Stimulated activated CD4-positive, alpha-beta T cell treated with anti-CD3 and anti-CD28 coated beads, TNF-alpha, amount 100 ng/mL, for 48 hours (primary cell): ENCODE results near the gene LDLR.
"Not testable (repeated sequence)": the region's sequence is repeated elsewhere in the genome, so short reads cannot be mapped to it uniquely, and the experiment has no call there.

Experiments
- DNase-seq, 3 donors: peaks; one replicate each; pipeline ENCODE4 v3.0.0-alpha.2; 2020; ENCODE audit warnings: low read depth in 3 of 3

The LDLR gene

DNA sequence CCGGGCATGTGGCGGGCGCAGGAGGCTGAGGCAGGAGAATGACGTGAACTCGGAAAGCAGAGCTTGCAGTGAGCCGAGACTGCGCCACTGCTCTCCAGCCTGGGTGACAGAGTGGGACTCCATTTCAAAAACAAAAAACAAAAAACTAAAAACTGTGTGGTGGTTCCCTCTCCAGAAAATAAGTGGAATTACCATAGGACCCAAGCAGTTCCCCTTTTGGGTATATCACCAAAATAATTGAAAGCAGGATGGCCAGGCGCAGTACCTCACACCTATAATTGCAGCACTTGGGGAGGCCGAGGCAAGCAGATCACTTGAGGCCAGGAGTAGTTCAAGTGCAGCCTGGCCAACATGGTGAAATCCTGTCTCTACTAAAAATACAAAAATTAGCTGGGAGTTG, 15.7 kb upstream of the LDLR start:
- no peak for DNase-seq

- DNase-seq = not testable (repeated sequence)
These were observed 12.5 kb upstream of the LDLR start for GRCh38 chr19:11076792-11077191.

DNA sequence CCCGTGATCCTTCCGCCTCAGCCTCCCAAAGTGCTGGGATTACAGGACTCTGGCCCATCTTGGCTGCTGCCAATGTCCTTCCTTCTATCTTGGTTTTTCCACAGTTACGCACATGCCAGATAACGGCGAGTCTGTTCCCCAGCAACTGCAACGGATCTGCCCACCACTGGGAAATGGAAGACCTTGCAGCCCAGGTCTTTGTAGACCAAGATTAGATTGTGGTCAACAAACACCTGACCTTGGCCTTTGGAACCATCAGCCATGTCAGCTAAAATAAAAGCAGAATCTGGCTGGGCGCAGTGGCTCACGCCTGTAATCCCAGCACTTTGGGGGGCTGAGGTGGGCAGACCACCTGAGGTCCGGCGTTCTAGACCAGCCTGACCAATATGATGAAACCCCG, 10.4 kb upstream of the LDLR start:
- no peak for DNase-seq

DNA sequence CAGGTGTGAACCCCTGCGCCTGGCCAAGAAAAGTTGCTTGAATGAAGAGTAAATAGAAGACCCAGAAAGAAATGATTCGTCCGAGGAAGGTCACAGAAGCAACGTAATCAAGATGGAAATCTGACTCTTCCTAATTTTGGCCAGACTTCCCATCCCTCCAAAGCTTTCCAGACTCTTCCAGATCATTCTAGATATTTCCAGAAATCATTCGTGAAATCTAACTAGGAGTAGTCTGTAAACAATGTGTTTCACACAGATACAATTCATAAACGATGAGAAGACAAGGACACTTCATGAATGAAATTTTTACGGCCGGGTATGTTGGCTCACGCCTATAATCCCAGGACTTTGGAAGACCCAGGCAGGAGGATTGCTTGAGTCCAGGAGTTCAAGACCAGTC, 9.3 kb upstream of the LDLR start:
- DNase-seq = no peak

DNA sequence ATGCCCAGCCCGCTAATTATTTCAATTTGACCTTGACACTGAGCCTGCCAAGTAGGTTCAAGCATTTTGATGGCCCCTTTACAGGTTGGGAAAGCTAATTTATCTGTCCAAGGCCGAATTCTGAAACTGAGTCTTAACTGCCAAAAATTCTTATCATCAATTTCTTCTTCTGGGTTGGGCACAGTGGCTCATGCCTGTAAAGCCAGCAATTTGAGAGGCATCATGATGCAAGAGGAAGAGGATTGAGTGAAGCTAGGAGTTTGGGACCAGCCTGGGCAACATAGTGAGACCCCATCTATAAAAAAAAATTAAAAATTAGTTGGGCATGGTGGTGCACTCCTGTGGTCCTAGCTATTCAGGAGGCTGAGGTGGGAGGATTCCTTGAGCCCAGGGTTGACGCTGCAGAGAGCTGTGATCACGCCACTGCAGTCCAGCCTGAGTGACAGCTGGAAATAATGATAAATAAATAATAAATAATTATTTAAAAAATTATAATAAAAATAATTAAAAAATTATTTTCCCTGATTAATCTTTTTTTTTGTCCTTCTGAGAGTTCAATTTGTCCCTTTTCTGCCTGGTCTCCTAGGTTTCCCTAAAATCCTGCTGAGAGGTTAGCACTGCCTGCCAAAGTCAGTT, 1.3 kb upstream of the LDLR start:
- no peak for DNase-seq

DNA sequence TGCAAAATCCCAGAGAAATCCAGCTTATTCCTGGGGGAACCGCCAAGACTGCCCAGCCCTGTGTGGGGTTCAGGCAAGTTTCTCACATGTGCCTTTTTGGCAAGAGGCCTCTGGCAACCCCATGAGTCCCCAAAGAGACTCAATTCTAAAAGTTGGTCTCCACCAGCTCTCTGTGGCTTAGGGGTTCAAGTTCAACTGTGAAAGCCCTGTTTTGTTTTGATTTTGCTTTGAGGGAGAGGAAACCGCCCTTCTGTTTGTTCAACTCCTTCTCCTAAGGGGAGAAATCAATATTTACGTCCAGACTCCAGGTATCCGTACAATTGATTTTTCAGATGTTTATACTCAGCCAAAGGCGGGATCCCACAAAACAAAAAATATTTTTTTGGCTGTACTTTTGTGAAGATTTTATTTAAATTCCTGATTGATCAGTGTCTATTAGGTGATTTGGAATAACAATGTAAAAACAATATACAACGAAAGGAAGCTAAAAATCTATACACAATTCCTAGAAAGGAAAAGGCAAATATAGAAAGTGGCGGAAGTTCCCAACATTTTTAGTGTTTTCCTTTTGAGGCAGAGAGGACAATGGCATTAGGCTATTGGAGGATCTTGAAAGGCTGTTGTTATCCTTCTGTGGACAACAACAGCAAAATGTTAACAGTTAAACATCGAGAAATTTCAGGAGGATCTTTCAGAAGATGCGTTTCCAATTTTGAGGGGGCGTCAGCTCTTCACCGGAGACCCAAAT, 583 bp upstream of the LDLR start:
- DNase-seq = no peak

DNA sequence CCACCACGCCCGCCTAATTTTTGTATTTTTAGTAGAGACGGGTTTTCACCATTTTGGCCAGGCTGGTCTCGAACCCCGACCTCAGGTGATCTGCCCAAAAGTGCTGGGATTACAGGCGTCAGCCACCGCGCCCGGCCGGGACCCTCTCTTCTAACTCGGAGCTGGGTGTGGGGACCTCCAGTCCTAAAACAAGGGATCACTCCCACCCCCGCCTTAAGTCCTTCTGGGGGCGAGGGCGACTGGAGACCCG, 676 bp downstream of the LDLR start:
- DNase-seq = not testable (repeated sequence)

- peak; percentile 96 to 98 (median 97) for DNase-seq
These were observed 1.2 kb downstream of the LDLR start for GRCh38 chr19:11090264-11090996.

DNA sequence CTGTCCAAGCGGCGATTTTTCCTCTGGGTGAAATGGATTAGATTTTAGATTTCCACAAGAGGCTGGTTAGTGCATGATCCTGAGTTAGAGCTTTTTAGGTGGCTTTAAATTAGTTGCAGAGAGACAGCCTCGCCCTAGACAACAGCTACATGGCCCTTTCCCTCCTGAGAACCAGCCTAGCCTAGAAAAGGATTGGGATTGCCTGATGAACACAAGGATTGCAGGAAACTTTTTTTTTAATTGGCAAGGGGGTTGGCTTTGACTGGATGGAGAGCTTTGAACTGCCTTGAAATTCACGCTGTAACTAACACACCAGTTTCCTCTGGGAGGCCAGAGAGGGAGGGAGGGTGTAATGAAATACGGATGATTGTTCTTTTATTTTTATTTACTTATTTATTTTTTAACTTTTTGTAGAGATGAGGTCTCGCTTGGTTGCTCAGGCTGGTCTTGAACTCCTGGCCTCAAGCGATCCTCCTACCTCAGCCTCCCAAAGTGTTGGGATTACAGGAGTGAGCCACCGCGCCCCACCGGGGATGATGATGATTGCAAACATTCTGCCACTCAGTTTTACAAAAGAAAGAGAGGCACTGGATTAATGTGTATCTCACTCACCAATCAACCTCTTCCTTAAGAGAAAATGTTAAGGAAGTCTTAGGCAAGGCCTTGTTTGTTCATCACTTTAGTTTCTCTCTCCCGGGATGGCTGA, 1.9 kb downstream of the LDLR start:
- DNase-seq = no peak

GRCh38 chr19:11091703-11092153, 2.5 kb downstream of the LDLR start:
- no peak for DNase-seq

DNA sequence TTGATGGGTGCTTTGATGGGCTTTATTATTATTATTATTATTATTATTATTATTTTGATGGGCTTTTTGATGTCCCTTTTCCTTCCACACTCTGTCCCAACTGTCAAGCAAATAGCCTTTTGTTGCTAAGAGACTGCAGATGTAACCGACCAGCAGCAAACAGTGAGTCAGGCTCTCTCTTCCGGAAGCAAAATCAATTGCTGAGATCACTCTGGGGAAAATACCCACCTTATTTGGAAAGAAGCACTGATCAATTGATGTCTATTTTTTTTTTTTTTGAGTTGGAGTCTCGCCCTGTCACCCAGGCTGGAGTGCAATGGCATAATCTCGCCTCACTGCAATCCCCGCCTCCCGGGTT, 2.9 kb downstream of the LDLR start:
- DNase-seq = no peak

DNA sequence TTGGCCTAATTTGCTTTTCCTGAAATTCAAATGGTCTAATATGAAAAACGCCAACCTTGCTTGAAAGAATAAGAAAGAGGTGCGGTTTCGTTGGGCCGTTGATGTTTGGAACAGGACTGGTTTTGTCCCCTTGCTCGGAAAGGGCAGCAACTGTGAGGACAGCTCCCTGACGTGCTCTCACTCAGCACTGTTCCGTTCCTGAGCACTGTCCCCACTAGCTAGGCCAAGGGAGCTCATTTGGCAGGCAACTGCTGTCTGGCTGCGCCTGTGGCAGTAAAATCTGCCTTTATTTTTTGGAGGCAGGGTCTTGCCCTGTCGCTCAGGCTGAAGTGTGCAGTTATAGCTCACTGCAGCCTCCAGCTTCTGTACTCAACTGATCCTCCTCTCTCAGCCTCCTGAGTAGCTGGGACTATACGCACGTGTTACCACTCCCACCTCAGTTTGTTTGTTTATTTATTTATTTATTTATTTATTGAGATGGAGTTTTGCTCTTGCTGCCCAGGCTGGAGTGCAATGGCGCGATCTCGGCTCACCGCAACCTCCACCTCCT, 4.5 kb downstream of the LDLR start:
- DNase-seq = no peak

DNA sequence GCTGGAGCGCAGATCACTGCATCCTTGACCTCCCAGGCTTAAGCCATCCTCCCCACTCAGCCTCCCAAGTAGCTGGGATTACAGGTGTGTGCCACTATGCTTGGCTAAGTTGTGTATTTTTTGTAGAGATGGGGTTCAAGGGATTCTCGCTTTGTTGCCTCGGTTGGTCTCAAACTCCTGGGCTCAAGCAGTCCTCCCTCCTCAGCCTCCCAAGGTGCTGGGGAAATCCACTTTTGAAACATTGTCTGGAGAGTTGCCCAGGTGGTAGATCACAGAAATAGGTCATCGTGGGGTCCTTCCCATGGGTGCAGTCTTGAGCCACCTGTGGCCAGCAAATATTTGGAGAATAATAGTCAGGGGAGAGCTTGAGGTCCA, 5.2 kb downstream of the LDLR start:
- DNase-seq = no peak

DNA sequence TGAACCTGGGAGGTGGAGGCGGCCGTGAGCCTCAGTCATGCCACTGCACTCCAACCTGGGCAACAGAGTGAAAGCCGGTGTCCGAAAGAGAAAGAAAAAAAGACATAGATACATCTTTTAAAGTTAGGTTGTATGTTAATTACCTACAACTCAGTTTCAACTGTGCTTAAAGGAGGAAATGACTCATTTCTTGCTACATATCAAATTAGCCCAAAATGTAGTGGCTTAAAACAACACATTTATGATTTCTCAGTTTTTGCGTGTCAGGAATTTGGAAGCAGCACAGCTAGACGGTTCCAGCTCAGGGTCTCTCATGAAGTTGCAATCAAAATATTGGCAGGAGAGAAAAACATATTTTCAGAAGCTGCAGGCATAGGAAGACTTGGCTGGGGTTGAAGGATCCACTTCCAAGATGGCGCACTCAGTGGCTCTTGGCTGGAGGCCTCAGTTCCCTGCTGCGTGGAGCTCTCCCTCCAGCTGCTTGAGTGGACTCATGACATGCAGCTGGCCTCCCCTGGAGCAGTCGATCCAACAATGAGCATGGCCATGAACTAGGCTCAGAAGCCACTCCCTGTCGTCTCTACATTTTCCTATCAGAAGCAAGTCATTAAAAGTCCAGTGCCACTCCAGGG, 7.1 kb downstream of the LDLR start:
- DNase-seq = no peak

GRCh38 chr19:11097367-11097766, 8.1 kb downstream of the LDLR start:
- not testable (repeated sequence) for DNase-seq

GRCh38 chr19:11098327-11098726, 9.1 kb downstream of the LDLR start:
- DNase-seq = no peak

DNA sequence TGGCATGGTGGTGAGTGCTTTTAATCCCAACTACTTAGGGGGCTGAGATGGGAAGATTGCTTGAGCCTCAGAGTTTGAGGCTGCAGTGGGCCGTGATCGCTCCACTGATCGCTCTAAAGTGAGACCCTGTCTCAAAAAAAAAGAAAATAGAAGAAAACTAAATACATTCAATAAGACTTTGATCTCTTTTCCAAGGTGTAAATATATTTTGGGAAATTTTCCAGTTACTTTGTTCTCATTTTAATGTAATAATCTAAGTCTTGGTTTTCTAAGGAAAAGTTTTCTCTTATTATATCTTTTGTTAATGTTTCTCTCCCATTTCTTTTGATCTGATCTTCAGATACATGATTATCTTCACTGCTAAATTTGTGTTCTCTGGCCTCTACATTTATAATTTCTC, 9.6 kb downstream of the LDLR start:
- DNase-seq = no peak

DNA sequence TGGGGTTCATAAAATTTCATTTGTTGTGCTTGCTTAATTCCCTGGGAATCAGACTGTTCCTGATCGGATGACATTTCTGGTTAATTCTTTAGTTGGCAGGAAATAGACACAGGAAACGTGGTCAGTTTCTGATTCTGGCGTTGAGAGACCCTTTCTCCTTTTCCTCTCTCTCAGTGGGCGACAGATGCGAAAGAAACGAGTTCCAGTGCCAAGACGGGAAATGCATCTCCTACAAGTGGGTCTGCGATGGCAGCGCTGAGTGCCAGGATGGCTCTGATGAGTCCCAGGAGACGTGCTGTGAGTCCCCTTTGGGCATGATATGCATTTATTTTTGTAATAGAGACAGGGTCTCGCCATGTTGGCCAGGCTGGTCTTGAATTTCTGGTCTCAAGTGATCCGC, 10.8 kb downstream of the LDLR start:
- DNase-seq = no peak

DNA sequence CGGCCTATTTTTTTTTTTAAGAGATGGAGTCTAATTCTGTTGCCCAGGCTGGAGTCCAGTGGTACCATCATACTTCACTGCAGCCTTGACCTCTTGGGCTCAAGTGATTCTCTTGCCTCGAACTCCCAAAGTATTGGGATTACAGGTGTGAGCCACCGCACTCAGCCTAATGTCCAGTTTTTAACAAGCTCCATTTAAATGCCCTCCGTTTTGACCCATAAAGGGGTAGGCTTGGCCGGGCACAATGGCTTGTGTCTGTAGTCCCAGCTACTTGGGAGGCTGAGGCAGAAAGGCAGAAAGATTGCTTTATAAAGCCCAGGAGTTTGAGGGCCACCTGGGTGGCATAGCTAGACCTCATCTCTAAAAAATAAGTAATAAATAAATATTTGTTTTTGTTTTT, 11.8 kb downstream of the LDLR start:
- no peak for DNase-seq

- no peak for DNase-seq
These were observed 13.7 kb downstream of the LDLR start for GRCh38 chr19:11102944-11103343.

DNA sequence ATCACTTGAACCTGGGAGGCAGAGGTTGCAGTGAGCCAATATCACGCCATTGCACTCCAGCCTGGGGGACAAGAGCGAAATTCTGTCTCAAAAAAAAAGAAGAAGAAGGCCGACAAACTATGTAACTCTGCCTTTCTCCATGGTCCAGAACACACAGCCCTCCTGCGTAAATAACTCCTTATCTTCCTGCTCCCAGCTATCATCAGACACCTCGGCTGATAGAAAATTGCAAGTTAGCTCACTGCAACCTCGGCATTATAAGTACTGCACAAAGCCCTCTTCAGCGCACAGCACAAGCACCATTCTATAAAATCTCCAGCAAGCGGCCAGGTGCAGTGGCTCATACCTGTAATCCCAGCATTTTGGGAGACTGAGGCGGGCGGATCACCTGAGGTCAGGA, 14.4 kb downstream of the LDLR start:
- not testable (repeated sequence) for DNase-seq
